H9 (cell line): ENCODE results near the gene SNRPD3. TPM values are rescaled to one million over a fixed set of nuclear protein-coding genes. Genes with fewer than 3 reads are reported as not detected.
"Not testable (repeated sequence)": the region's sequence is repeated elsewhere in the genome, so short reads cannot be mapped to it uniquely, and the experiment has no call there.

Source experiments
- DNase-seq: peaks from one replicate; pipeline ENCODE4 v3.0.0-alpha.2; 2017
- H2AFZ ChIP-seq: one replicate; pipeline ENCODE4 v1.6.1; 2013; ENCODE audit warnings: mild to moderate bottlenecking, low read length, control low read depth, moderate library complexity
- H2AK5ac ChIP-seq: 2 replicates; pipeline ENCODE4 v1.6.1; 2013; ENCODE audit warnings: low read length, control low read depth, mixed read lengths; ENCODE audit not compliant: insufficient read length
- H2BK120ac ChIP-seq: one replicate; pipeline ENCODE4 v1.6.1; 2013; ENCODE audit warnings: low read depth, mild to moderate bottlenecking, low read length, control low read depth, inconsistent platforms; ENCODE audit not compliant: poor library complexity, severe bottlenecking
- H2BK12ac ChIP-seq: 2 replicates; pipeline ENCODE4 v1.6.1; 2013; ENCODE audit warnings: low read length, control low read depth, mixed read lengths, low read depth; ENCODE audit not compliant: insufficient read length
- H2BK15ac ChIP-seq: 2 replicates; pipeline ENCODE4 v1.6.1; 2013; ENCODE audit warnings: low read depth, low read length, control low read depth
- H2BK20ac ChIP-seq: one replicate; pipeline ENCODE4 v1.6.1; 2013; ENCODE audit warnings: low read depth, mild to moderate bottlenecking, low read length, control low read depth, inconsistent platforms; ENCODE audit not compliant: poor library complexity, severe bottlenecking
- H2BK5ac ChIP-seq: 2 replicates; pipeline ENCODE4 v1.6.1; 2013; ENCODE audit warnings: low read length, control low read depth, mixed read lengths; ENCODE audit not compliant: insufficient read length
- H3K14ac ChIP-seq: 2 replicates; pipeline ENCODE4 v1.6.1; 2013; ENCODE audit warnings: low read length, control low read depth; ENCODE audit not compliant: insufficient read depth
- H3K18ac ChIP-seq: 2 replicates; pipeline ENCODE4 v1.6.1; 2013; ENCODE audit warnings: low read depth, mild to moderate bottlenecking, mixed read lengths, low read length, control low read depth; ENCODE audit not compliant: insufficient read length
- H3K23ac ChIP-seq: 2 replicates; pipeline ENCODE4 v1.6.1; 2013; ENCODE audit warnings: low read length, control low read depth, mixed read lengths, low read depth; ENCODE audit not compliant: insufficient read length
- H3K23me2 ChIP-seq: 2 replicates; pipeline ENCODE4 v1.6.1; 2013; ENCODE audit warnings: low read depth, mild to moderate bottlenecking, mixed read lengths, low read length, control low read depth; ENCODE audit not compliant: insufficient read length, poor library complexity, severe bottlenecking
- H3K27ac ChIP-seq: 2 replicates; pipeline ENCODE4 v1.5.1; 2013; ENCODE audit warnings: low read length, control low read depth, mixed read lengths, low read depth; ENCODE audit not compliant: insufficient read length
- H3K27me3 ChIP-seq: 2 replicates; pipeline ENCODE4 v1.6.1; 2013; ENCODE audit warnings: low read length, control low read depth, inconsistent platforms; ENCODE audit not compliant: insufficient read depth
- H3K4ac ChIP-seq: 2 replicates; pipeline ENCODE4 v1.6.1; 2013; ENCODE audit warnings: low read depth, mild to moderate bottlenecking, control low read depth, inconsistent platforms, low read length, moderate library complexity
- H3K4me1 ChIP-seq: 2 replicates; pipeline ENCODE4 v1.6.1; 2013; ENCODE audit warnings: low read length, control low read depth, inconsistent platforms; ENCODE audit not compliant: insufficient read depth
- H3K4me2 ChIP-seq: 2 replicates; pipeline ENCODE4 v1.6.1; 2013; ENCODE audit warnings: low read length, control low read depth, mixed read lengths; ENCODE audit not compliant: insufficient read length, insufficient read depth
- H3K56ac ChIP-seq: 2 replicates; pipeline ENCODE4 v1.6.1; 2013; ENCODE audit warnings: low read depth, mild to moderate bottlenecking, mixed read lengths, low read length, control low read depth; ENCODE audit not compliant: insufficient read length
- H3K79me1 ChIP-seq: 2 replicates; pipeline ENCODE4 v1.6.1; 2013; ENCODE audit warnings: low read depth, mild to moderate bottlenecking, moderate library complexity, low read length, control low read depth, inconsistent platforms; ENCODE audit not compliant: insufficient read depth, poor library complexity, severe bottlenecking
- H3K79me2 ChIP-seq: 2 replicates; pipeline ENCODE4 v1.6.1; 2013; ENCODE audit warnings: low read length, control low read depth, inconsistent platforms; ENCODE audit not compliant: insufficient read depth
- H3K9ac ChIP-seq: 2 replicates; pipeline ENCODE4 v1.6.1; 2013; ENCODE audit warnings: low read length, control low read depth, mixed read lengths; ENCODE audit not compliant: insufficient read length; ENCODE audit errors: extremely low read depth
- H3K9me3 ChIP-seq: one replicate; pipeline ENCODE4 v1.6.1; 2013; ENCODE audit warnings: low read depth, low read length, inconsistent platforms; ENCODE audit not compliant: control insufficient read depth
- H3T11ph ChIP-seq: one replicate; pipeline ENCODE4 v1.6.1; 2013; ENCODE audit warnings: mild to moderate bottlenecking, low read length, control low read depth, inconsistent platforms
- H4K20me1 ChIP-seq: one replicate; pipeline ENCODE4 v1.6.1; 2013; ENCODE audit not compliant: control insufficient read depth, insufficient read length, insufficient read depth
- H4K5ac ChIP-seq: 2 replicates; pipeline ENCODE4 v1.6.1; 2013; ENCODE audit warnings: low read depth, mild to moderate bottlenecking, mixed read lengths, low read length, control low read depth; ENCODE audit not compliant: insufficient read length
- H4K8ac ChIP-seq: replicated peaks from 2 replicates; pipeline ENCODE4 v1.6.1; 2013; ENCODE audit warnings: low read length, control low read depth, mixed read lengths, low read depth; ENCODE audit not compliant: insufficient read length
- H4K91ac ChIP-seq: 2 replicates; pipeline ENCODE4 v1.6.1; 2013; ENCODE audit warnings: low read depth, mild to moderate bottlenecking, moderate library complexity, mixed read lengths, low read length, control low read depth; ENCODE audit not compliant: insufficient read length
- H3K27ac Mint-ChIP-seq, 3 experiments: 2 replicates in 2 of 3; 3 replicates in 1 of 3; pipeline ENCODE4 v1.8.0; 2020 to 2021; ENCODE audit warnings: mixed read lengths in 3 of 3, mild to moderate bottlenecking in 1 of 3, moderate library complexity in 1 of 3
- H3K27me3 Mint-ChIP-seq: 2 replicates; pipeline ENCODE4 v1.8.0; 2021; ENCODE audit warnings: low read depth, mild to moderate bottlenecking, moderate library complexity, mixed read lengths
- H3K36me3 Mint-ChIP-seq, 3 experiments: 2 replicates in 2 of 3; 3 replicates in 1 of 3; pipeline ENCODE4 v1.8.0; 2020 to 2021; ENCODE audit warnings: low read depth in 3 of 3, mixed read lengths in 3 of 3; ENCODE audit not compliant: insufficient read depth in 1 of 3
- H3K4me1 Mint-ChIP-seq, 2 experiments: 2 replicates each; pipeline ENCODE4 v1.8.0; 2020; ENCODE audit warnings: mixed read lengths in 2 of 2
- H3K4me3 Mint-ChIP-seq, 2 experiments: 2 replicates in 1 of 2; 3 replicates in 1 of 2; pipeline ENCODE4 v1.8.0; 2020 to 2021; ENCODE audit warnings: mild to moderate bottlenecking in 2 of 2, mixed read lengths in 2 of 2, moderate library complexity in 1 of 2
- H3K9me3 Mint-ChIP-seq, 2 experiments: 2 replicates in 1 of 2; 3 replicates in 1 of 2; pipeline ENCODE4 v1.8.0; 2020; ENCODE audit warnings: mild to moderate bottlenecking in 2 of 2, mixed read lengths in 2 of 2, moderate library complexity in 1 of 2
- CTCF ChIP-seq: fragments of 200-600 bp; sonication (generic); conservative IDR thresholded peaks from 3 replicates; pipeline ENCODE4 v1.8.0; 2021; ENCODE audit warnings: antibody characterized with exemption, mild to moderate bottlenecking
- WGBS: extraction: QIAGEN DNeasy Blood & Tissue Kit; methylation state at CpG from one replicate; pipeline ENCODE4 v1.1.7; 2013; ENCODE audit warnings: missing lambda C conversion rate, low lambda C conversion rate, mixed read lengths; ENCODE audit not compliant: insufficient read length; ENCODE audit errors: extremely low coverage; 5-methylcytosine and 5-hydroxymethylcytosine counted together
- total RNA-seq: library from RNA; stranded (reverse); gene quantifications from 2 replicates; pipeline ENCODE4 v1.2.1, GENCODE V29; 2021

Gene SNRPD3
- total RNA-seq, 1 experiment from 2014 or later: 212 TPM

GRCh38 chr22:24529898-24530297 lies 25.9 kb upstream of the SNRPD3 start:
- Histone ChIP-seq H3K4me1 (no peaks in the 10 kb centered on the region), H3K27me3 (no peaks in the 10 kb centered on the region), H2AK5ac (no peak overlapping the region), H3K18ac (no peak overlapping the region), H2BK5ac (no peak overlapping the region), H3T11ph (no peak overlapping the region), H3K23me2 (no peaks in the 10 kb centered on the region), H3K79me2 (no peaks in the 10 kb centered on the region), H3K9ac (no peak overlapping the region), H2BK120ac (no peak overlapping the region), H2BK15ac (no peak overlapping the region), H3K23ac (no peak overlapping the region), H2BK20ac (no peak overlapping the region), H3K4ac (no peak overlapping the region), H4K8ac (no peak overlapping the region), H3K14ac (no peak overlapping the region), H3K79me1 (no peaks in the 10 kb centered on the region), H3K56ac (no peak overlapping the region), H3K27ac (no peak overlapping the region), H2AFZ (no peak overlapping the region), H4K20me1 (no peaks in the 10 kb centered on the region), H4K5ac (no peak overlapping the region), H2BK12ac (no peak overlapping the region), H4K91ac (no peak overlapping the region), H3K9me3 (no peaks in the 10 kb centered on the region), H3K4me2 (no peak overlapping the region)
- H3K4me1 Mint-ChIP-seq: peaks cover 10 to 11% of the 10 kb centered on the region in 2 experiments
- no peak for DNase-seq
- no peaks in the 10 kb centered on the region for H3K9me3 Mint-ChIP-seq
- H3K27ac Mint-ChIP-seq: no peak overlapping the region
- no peak overlapping the region for H3K4me3 Mint-ChIP-seq
- TF ChIP-seq CTCF: no peak
- no peaks in the 10 kb centered on the region; the same call in 1 of the 2 replicates for H3K27me3 Mint-ChIP-seq
- no CpG with 5 or more reads among the region's 2 CpGs for WGBS
- no peaks in the 10 kb centered on the region for H3K36me3 Mint-ChIP-seq

DNA sequence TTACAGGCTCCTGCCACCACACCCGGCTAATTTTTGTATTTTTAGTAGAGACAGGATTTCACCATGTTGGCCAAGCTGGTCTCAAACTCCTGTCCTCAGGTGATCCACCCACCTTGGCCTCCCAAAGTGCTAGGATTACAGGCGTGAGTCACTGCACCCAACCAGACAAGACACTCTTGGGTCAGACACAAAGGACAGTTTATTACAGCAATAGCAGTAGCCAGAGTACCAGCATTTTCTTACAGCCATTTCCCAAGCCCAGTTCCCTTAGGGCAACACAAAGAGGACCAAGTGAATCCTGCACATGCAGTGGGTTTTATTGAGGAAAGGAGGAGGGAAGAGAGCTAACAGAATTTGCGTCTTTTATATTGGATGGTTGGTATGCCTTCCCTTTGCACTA lies 24.8 kb upstream of the SNRPD3 start:
- H3K14ac ChIP-seq: not testable (repeated sequence)

More for the DNA sequence above, 24.8 kb upstream of the SNRPD3 start:
- not testable (repeated sequence) for H3K36me3 Mint-ChIP-seq, H3K9ac ChIP-seq, H2BK120ac ChIP-seq, H4K8ac ChIP-seq, H2AK5ac ChIP-seq, H3K9me3 Mint-ChIP-seq, H3K23ac ChIP-seq, H4K20me1 ChIP-seq, H3T11ph ChIP-seq, H3K9me3 ChIP-seq, DNase-seq, H2BK20ac ChIP-seq, H4K91ac ChIP-seq, H3K4me1 ChIP-seq, H4K5ac ChIP-seq, H2AFZ ChIP-seq, H3K27ac ChIP-seq, H3K18ac ChIP-seq, H3K4me3 Mint-ChIP-seq, H3K79me1 ChIP-seq, H3K4me2 ChIP-seq, H2BK15ac ChIP-seq, H2BK12ac ChIP-seq, H3K27ac Mint-ChIP-seq, H3K23me2 ChIP-seq, H3K4ac ChIP-seq, H3K27me3 Mint-ChIP-seq, H2BK5ac ChIP-seq, H3K56ac ChIP-seq, H3K4me1 Mint-ChIP-seq, H3K27me3 ChIP-seq, H3K79me2 ChIP-seq
- WGBS: no CpG with 5 or more reads among the region's 3 CpGs
